ENCODE measurements around the gene CD101.

Gene CD101

DNA sequence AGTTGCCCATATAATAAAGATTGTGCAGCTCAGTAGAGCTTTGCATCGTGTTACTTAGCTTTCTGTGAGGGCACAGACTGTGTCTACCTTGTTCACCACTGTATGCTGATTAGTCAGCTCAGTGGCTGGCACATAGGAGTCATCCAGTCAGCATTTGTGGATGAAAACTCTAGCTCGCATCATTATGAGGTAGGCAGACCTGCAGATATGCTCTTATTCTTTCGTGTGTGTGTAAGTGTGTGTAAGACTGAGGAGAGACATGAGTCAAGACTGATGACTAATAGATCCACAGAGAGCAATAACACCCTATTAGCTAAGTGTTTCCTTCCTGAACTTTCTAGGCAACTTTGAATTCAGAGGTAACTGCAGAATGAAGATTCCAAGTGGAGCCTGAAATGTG is 75.7 kb downstream of the CD101 start:
- Mint-ChIP-seq H3K27me3 (no peaks in the 10 kb centered on the region), H3K9me3 (no peaks in the 10 kb centered on the region), H3K36me3 (peaks cover 69% of the 10 kb centered on the region), H3K4me3 (no peak overlapping the region), H3K27ac (no peak overlapping the region), H3K4me1 (no peaks in the 10 kb centered on the region)
- no peak for ATAC-seq

GRCh38 chr1:117079737-117080136 is 78.2 kb downstream of the CD101 start:
- ATAC-seq, result no peak
- Mint-ChIP-seq H3K27me3 (no peaks in the 10 kb centered on the region), H3K4me3 (no peak overlapping the region), H3K4me1 (no peaks in the 10 kb centered on the region), H3K27ac (no peak overlapping the region), H3K36me3 (peaks cover 68% of the 10 kb centered on the region), H3K9me3 (no peaks in the 10 kb centered on the region)

- Mint-ChIP-seq H3K9me3 (no peaks in the 10 kb centered on the region), H3K36me3 (peaks cover 39% of the 10 kb centered on the region), H3K4me1 (no peaks in the 10 kb centered on the region), H3K4me3 (no peak overlapping the region), H3K27ac (no peak overlapping the region), H3K27me3 (no peaks in the 10 kb centered on the region)
- no peak for ATAC-seq
Observed at GRCh38 chr1:117084231-117084630, 82.7 kb downstream of the CD101 start.
